GM20431 (cell line): ENCODE data around the gene MS4A1.
"Not testable (repeated sequence)": the region's sequence is repeated elsewhere in the genome, so short reads cannot be mapped to it uniquely, and the experiment has no call there.

Experiments used
- in situ Hi-C: fragments of 300-500 bp; cut with MseI, MboI; formaldehyde crosslinking; loops from one replicate; pipeline ENCODE4 v1.15.0; 2020; ENCODE audit warnings: low sequenced_read_pairs; ENCODE audit not compliant: unreplicated experiment

The MS4A1 gene

GRCh38 chr11:60455531-60456042 lies at the start of gene MS4A1:
MS4A1 (plus strand) TSS chr11:60455847; CDS start chr11:60462375, 6,528 bp downstream.
- in situ Hi-C loops = no loop called here

GRCh38 chr11:60420015-60420414 lies 35.6 kb upstream of the MS4A1 start:
- in situ Hi-C loops = no loop called here

GRCh38 chr11:60422609-60423008 lies 33.0 kb upstream of the MS4A1 start:
- in situ Hi-C loops = no loop called here

- in situ Hi-C loops = no loop called here
Measured at GRCh38 chr11:60428517-60428916, 27.1 kb upstream of the MS4A1 start.

DNA sequence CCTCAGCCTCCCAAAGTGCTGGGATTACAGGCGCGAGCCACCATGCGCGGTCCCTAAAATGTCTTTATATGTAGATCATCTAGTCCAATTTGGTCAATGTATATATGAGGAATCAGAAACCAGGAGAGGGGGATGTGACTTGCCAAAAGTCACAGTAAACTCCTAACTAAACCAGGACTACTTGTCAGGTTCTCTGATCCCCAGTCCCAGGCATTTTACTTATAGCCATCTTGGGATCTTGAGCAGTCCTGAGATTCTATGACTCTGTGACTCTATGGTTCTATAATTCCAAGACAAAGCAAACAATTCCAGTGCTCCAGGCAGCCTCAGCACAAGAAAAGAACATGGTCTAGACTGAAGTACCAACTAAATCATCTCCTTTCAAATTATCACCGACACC lies 26.4 kb upstream of the MS4A1 start, which contains the start of gene MS4A5:
TSS of gene MS4A5 (plus strand) at position 301 of the 400 bp plus-strand sequence. CDS start 103 bp downstream, outside the sequence.
- in situ Hi-C loops = no loop called here

DNA sequence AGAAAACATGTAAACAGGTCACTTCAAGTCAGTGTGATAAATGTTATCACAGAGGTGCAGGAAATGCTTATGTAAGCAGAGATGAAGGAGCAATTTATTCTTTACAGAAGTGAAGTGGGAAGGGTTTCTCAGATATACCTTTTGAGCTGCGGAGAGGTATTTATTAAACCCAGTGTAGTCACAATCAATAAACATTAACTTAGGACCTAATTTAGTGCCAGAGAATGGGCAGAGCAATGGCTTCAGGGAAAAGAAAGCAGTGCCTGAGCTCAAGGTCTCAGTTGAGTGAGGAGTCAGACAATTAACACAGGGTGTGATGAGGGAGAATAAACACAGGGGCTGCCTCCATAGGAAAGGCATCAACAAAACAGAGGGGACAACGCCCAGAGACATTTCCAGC lies 24.4 kb upstream of the MS4A1 start:
- in situ Hi-C loops = no loop called here

DNA sequence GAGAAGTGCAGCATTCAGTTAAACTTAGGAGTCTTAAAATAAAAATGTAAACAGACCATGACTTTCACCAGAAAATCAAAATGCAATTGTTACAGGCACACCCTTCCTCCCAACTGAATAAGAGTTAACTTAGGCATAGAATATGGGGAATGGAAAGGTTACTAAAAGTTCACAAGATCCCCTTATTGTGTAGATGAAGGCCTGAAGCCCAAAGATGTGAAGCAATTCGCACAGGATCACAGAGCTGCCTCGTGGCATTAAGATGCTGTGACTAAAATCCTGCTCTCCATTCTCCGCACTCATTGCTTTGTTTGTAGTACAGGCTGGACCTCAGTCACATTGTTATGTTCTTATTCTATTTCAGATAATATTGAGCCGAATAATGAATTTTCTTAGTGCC lies 22.2 kb upstream of the MS4A1 start:
- in situ Hi-C loops = no loop called here

GRCh38 chr11:60447070-60447469 lies 8.6 kb upstream of the MS4A1 start:
- in situ Hi-C loops = no loop called here

DNA sequence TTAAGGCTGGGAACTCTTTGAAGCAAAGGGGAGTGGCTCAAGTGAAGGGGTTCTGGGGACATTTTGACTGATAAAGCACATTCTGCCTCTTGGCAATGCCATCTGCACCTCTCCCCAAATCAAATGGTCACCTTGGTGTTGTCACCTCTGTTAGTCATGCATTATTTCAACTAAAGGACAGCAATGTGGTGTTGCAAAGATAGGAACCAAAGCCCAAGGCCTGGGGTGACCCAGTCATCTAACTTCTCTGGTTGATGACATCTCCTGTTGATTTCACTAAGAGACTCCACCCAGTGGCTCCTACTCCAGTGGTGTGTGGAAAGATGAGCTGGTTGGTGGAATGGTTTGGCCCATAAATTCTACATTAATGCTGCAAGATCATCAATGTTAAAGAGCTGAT lies 7.8 kb upstream of the MS4A1 start:
- in situ Hi-C loops = no loop called here

GRCh38 chr11:60451185-60451584 lies 4.5 kb upstream of the MS4A1 start:
- in situ Hi-C loops = not testable (repeated sequence)

DNA sequence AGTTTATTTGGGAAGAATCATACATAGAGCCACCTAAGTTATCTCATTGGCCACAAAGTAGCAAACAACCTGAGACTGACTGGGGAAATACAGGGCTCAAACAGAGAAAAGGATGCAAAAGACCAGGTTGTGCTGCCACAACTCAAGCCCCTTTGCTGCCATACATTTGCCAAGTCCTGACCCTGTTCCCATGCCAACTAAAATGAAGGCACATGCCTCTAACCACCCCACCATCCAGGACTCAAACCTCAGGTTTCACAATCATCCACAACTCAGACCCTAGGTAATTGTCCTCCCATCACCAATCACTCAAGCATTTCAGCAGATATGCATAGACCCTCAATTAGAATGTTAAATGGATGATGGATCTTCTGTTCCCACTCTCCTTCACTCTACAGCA lies 1.4 kb upstream of the MS4A1 start:
- in situ Hi-C loops = no loop called here

- in situ Hi-C loops = no loop called here
Measured at GRCh38 chr11:60457576-60457975, 1.9 kb downstream of the MS4A1 start.

GRCh38 chr11:60459345-60459744 lies 3.7 kb downstream of the MS4A1 start:
- in situ Hi-C loops = no loop called here

GRCh38 chr11:60468829-60469228 lies 13.2 kb downstream of the MS4A1 start:
- in situ Hi-C loops = no loop called here

DNA sequence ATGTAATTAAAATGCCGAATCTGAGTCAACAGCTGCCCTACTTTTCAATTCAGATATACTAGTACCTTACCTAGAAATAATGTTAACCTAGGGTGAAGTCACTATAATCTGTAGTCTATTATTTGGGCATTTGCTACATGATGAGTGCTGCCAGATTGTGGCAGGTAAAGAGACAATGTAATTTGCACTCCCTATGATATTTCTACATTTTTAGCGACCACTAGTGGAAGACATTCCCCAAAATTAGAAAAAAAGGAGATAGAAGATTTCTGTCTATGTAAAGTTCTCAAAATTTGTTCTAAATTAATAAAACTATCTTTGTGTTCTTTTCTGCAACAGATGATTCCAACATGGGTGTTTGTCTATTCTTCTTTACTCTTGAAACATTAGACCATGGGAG lies 14.1 kb downstream of the MS4A1 start:
- in situ Hi-C loops = no loop called here

GRCh38 chr11:60477035-60477445 lies 21.4 kb downstream of the MS4A1 start:
- in situ Hi-C loops = no loop called here

DNA sequence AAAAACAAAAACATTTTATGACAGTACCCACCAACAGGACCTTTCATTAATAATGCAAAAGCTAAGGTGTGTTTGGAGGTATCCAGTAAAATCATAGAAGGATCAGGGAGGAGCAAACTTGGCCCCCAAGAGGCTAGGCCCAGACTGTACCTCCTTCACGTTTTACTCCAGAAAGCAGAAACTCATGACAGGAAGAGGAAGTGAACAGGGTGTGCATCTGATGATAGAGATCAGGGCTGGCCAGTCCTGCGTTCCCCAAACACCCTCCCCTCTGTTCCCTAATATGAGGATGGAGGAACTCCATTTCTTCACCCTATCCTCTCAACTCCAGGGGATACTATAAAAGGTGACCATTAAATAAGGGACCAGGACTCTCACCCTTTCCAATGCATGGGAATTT lies 26.7 kb downstream of the MS4A1 start:
- in situ Hi-C loops = loop anchor here (10.0 kb wide), 1 partner anchor 118 kb away; no protein-coding TSS in a partner anchor

- in situ Hi-C loops = loop anchor here (10.0 kb wide), 1 partner anchor 121 kb away; no protein-coding TSS in a partner anchor
Measured at GRCh38 chr11:60485987-60486386, 30.3 kb downstream of the MS4A1 start.

DNA sequence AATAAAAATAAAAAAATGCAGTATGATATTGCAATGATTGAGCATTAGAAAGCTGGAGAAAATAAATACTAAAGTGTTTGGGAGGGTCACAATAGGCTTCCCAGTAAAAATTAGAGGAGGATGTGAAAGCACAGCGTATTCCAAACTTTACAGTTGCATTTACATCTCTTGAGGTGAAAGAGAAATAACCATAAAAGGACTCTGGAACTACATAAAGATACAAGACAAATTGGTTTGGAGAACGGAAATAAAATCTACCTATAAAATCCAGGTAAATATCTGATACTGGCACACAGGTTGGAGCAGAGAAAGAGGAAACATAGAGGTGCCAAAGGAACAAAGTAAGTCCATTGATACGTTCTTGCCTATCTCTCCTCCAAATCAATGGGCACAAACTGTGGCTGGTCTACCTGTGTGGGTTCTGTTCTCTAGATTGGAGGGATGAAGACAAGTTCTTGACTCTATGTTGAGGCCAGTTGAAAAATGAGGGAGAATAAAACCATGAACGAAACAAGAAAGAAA lies 36.9 kb downstream of the MS4A1 start, which contains the start of gene MS4A12:
TSS of gene MS4A12 (plus strand) at position 291 of the 522 bp plus-strand sequence. CDS start 4,541 bp downstream, outside the sequence.
- in situ Hi-C loops = no loop called here

- in situ Hi-C loops = no loop called here
Measured at GRCh38 chr11:60493454-60493853, 37.8 kb downstream of the MS4A1 start.

GRCh38 chr11:60498399-60498798 lies 42.8 kb downstream of the MS4A1 start:
- in situ Hi-C loops = no loop called here

DNA sequence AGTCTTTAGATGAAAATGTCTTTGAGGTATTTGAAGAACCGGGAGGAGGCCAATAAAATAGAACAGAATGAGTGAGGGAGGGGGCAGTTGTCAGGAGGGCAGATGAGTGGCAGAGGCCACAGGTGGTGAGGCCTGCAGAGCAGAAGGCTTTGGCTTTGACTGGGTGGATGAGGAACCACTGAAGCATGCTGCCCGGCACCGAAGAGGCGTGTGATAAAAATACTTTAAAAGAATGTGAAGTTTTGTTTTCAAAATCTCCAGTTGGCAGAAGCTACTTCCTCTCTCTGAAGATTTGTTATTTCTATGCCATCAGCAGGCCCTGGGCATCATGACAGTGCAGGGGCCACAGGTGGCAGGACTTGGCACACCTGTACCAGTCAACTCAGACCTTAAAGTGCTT lies 43.2 kb downstream of the MS4A1 start:
- in situ Hi-C loops = no loop called here
